ENCODE results near the gene PRKCQ.

Gene PRKCQ

DNA sequence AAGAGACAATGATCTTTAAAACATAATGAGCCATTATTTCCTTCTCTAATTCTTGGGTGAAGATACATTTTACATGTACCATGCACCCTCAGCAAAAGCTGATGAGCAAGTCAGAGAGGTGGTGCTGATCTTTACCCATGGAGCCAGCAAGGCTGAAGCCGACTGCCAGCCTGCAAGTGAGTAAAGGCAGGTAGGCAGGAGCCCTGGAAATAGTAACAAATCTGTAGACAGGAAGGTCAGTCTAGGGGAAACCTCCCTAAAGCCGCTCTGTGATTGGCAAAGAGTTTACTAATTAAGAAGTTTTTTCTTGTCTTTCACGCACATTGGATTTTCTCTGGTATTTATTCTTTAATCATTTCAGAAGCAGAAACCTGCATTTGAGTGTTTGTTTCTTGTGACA lies 67.9 kb downstream of the PRKCQ start:
- TF ChIP-seq GATA2 (IDR thresholded peaks at IDR 0.05; ENCODE audit: low read depth, low read length) (no peak), GATA3 (IDR thresholded peaks at IDR 0.05; ENCODE audit: low read depth, low read length) (no peak)

DNA sequence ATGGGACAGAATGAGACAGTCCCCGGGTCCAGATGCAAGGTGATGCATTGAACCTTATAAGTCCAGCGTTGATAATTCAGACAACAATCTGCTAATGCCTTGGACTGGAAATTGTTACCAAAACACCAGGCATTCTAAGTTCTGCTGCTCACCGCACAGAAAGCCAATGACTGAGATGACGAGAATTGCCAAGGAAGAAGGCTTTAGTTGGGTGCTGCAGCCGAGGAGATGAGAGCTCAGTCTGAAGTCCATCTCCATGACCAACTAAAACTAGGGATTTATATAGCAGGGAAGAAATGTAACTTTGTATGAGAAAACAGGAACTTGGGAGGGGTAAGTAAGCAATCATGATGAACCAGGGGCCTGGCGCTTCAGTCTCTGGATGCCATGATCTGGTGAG lies 68.7 kb downstream of the PRKCQ start:
- no peak for TF ChIP-seq GATA3 (IDR thresholded peaks at IDR 0.05; ENCODE audit: low read depth, low read length)
- no peak for TF ChIP-seq GATA2 (IDR thresholded peaks at IDR 0.05; ENCODE audit: low read depth, low read length)

DNA sequence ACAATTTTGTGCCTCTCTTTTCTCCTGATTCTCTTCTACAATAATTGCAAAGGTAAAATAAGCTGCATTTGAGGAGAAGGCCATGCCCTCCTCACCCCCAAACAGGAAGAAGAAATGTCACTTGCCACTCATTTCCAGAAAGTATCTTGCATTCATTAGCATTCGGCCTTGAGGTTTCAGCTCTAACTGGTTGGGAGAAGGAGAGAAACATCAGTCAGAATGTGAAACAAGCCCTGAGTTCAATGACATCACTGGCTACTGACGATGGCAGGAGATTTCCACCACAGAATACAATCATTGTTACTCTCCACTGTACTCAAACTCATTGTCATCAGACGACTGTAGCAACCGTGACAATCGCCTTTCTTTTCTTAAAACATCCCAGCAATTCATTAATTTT lies 72.8 kb downstream of the PRKCQ start:
- TF ChIP-seq GATA2 (IDR thresholded peaks at IDR 0.05; ENCODE audit: low read depth, low read length) (no peak), GATA3 (IDR thresholded peaks at IDR 0.05; ENCODE audit: low read depth, low read length) (no peak)

DNA sequence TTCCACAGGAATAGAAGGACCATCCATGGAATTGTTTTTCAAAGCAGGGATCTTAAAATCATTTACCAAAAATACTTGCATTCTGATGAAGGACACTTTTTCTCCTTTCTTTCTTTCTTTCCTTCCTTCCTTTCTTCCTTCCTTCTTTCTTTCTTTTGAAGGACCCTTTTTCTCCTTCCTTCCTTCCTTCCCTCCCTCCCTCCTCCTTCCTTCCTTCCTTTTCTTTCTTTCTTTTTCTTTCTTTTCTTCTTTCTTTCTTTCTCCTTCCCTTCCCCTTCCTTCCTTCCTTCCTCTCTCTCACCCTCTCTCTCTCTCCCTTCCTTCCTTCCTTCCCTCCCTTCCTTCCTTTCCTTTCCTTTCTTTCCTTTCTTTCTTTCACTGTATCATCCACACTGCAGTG lies 74.8 kb downstream of the PRKCQ start:
- no peak for TF ChIP-seq GATA2 (IDR thresholded peaks at IDR 0.05; ENCODE audit: low read depth, low read length)
- no peak for TF ChIP-seq GATA3 (IDR thresholded peaks at IDR 0.05; ENCODE audit: low read depth, low read length)

DNA sequence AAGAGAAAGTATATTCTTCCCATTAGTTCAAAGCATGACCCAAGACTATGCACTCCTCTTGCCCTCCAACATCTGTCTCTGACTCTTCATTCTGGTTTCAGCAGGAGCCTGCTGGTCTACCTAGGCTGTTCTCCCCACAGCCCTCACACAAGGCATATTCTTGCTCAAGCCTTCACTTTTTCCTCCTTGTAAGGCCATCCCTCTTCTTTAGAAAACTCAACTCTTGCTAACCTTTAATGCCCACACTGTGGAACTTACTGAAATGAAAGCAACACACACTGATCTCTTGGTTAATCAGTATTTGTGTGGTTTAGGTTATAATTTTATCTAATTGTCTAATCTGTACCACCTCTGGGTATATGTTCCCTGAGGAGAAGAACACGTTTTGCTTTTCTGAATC lies 75.8 kb downstream of the PRKCQ start:
- TF ChIP-seq GATA2 (IDR thresholded peaks at IDR 0.05; ENCODE audit: low read depth, low read length) = no peak
- TF ChIP-seq GATA3 (IDR thresholded peaks at IDR 0.05; ENCODE audit: low read depth, low read length) = no peak

DNA sequence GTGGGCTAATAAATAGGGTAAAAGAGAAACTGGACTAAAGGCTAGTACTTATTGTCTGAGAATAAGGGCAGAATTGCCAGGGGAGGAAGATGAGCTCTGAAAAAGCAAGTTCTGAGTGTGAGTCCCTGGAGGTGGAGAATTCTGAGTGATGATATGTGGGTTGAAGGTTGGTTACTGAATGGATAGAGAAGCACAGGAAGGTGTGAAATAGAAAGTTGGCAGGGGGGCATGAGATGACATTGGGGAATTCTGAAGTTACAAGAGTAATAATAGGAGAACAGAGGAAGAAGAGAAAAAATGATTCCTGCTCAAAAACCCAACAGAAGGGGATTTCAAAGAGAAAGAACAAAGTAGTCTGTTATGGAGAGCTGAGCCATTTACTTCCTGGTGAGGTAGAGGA lies 76.9 kb downstream of the PRKCQ start:
- no peak for TF ChIP-seq GATA2 (IDR thresholded peaks at IDR 0.05; ENCODE audit: low read depth, low read length)
- no peak for TF ChIP-seq GATA3 (IDR thresholded peaks at IDR 0.05; ENCODE audit: low read depth, low read length)

DNA sequence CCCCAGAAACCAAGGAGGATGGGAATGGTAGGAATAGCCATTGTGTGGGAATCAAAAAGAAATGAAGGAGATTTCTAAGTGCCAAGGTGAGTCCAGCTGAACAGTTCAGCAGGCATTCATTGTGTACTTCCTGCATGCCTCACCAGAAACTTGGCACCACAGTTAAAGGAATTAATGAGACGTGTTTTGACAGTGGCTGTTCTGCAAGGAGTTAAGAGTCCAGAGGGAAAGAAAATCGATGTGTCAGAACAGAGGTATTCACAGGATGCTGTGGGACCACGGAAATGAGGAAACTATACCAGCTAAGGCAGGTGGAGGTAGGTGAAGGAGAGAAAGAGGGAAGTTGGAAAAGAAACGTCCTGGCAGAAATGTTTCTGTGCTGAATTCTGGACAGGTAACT lies 78.1 kb downstream of the PRKCQ start:
- no peak for TF ChIP-seq GATA2 (IDR thresholded peaks at IDR 0.05; ENCODE audit: low read depth, low read length)
- no peak for TF ChIP-seq GATA3 (IDR thresholded peaks at IDR 0.05; ENCODE audit: low read depth, low read length)

DNA sequence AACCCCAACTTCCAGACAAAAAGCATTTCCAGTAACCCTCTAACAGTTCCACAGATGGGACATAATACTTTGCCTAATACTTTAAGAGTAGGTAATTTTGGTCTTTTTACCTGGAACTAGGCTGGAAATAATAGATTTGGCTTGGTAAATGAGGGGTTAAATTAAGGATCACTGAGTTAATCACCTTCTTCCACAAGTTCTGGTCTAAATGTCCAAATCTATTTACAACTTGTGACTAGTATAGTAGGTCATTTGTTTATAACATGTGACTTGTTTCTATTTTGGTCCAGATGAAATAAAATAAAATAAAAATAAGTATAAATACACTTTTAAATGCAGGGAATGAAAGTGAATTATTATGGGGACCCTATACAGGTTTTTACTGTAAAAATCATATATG lies 80.1 kb downstream of the PRKCQ start:
- TF ChIP-seq GATA3 (IDR thresholded peaks at IDR 0.05; ENCODE audit: low read depth, low read length) = no peak
- no peak for TF ChIP-seq GATA2 (IDR thresholded peaks at IDR 0.05; ENCODE audit: low read depth, low read length)

DNA sequence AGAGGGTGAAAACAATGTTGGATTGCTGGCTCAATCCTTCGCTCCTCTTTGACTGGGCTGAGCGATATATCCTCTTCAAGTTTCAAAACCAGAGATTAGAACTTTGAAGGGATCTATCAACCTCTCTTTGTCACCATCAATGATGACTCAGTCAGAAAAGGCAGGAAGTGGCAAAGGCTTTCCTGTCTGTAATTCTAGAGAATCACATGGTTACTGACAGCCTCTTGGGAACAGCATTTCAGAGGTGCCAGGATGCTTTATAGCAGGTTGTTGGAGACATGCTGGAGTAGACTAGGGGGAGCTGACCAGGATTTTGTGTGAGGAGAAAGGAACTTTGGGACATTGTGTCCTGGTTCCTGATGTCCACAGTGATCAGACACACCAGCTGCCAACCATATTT lies 81.3 kb downstream of the PRKCQ start:
- TF ChIP-seq GATA3 (IDR thresholded peaks at IDR 0.05; ENCODE audit: low read depth, low read length) (no peak), GATA2 (IDR thresholded peaks at IDR 0.05; ENCODE audit: low read depth, low read length) (no peak)

DNA sequence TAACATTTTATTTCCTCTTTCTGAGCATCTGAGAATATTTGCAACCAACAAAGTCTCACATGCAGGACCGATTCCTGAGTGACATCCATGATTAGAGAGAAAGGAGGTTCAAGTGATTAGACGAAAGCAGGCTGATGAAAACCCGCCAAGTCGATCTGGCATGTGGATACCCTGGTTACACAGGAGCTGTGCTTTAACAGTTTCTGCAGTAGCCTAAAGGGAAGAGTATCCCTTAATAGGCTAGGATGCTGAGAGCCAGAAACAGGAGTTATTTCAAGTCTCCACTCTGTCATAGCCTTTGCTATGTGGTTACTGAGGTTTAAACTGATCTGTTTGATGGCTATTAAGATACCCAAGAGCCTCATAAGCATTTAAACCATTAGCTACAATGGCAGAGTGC lies 82.5 kb downstream of the PRKCQ start:
- no peak for TF ChIP-seq GATA2 (IDR thresholded peaks at IDR 0.05; ENCODE audit: low read depth, low read length)
- TF ChIP-seq GATA3 (IDR thresholded peaks at IDR 0.05; ENCODE audit: low read depth, low read length) = no peak

DNA sequence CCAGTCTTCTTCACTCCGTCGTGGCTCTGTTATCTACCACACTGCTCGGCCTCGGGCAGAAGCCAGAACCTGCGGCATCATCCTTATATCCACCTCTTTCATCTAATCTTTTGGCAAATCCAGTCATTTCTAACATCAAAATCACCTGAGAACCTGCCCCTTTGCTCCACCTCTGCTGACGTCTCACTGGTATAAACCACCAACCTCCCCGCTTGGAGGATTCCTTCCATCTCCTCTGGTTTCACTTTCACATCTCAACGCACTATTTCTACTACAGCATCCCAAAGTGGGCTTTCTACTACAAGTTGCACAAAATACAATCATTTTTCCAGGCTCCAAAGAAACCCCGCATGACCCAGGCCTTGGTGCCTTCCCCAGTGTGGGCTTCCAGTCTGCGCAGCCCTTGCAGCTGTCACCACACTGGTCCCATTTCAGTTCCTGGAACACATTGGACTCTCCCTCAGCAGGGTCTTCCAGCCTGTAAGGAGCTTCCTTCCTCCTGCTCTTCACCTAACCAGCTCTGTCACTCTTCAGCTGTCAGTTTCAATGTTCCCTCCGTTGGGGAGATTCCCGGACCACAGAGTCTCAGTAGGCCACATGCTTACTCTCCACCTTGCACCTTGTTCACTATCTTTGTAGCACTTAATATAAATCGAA lies 85.0 kb downstream of the PRKCQ start:
- TF ChIP-seq GATA3 (IDR thresholded peaks at IDR 0.05; ENCODE audit: low read depth, low read length) (no peak), GATA2 (IDR thresholded peaks at IDR 0.05; ENCODE audit: low read depth, low read length) (no peak)

DNA sequence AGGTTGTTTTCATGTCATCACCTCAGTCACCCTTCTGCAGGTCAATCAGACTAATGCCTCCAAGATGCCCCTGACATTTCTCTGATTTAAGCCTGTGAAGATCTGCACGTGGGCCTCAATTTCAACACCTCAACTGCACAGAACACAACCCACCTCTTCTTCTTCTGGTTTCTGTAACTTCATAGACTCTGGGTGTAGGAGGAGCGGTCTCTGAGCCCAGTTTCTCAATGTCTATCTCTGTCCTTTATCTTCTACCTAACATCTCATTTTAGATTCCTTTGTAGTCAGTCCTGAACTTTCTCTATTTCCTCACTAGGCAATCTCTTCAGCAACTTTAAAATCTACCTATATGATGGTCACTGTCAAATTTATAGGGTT lies 85.6 kb downstream of the PRKCQ start:
- TF ChIP-seq GATA3 (IDR thresholded peaks at IDR 0.05; ENCODE audit: low read depth, low read length) (no peak), GATA2 (IDR thresholded peaks at IDR 0.05; ENCODE audit: low read depth, low read length) (no peak)

DNA sequence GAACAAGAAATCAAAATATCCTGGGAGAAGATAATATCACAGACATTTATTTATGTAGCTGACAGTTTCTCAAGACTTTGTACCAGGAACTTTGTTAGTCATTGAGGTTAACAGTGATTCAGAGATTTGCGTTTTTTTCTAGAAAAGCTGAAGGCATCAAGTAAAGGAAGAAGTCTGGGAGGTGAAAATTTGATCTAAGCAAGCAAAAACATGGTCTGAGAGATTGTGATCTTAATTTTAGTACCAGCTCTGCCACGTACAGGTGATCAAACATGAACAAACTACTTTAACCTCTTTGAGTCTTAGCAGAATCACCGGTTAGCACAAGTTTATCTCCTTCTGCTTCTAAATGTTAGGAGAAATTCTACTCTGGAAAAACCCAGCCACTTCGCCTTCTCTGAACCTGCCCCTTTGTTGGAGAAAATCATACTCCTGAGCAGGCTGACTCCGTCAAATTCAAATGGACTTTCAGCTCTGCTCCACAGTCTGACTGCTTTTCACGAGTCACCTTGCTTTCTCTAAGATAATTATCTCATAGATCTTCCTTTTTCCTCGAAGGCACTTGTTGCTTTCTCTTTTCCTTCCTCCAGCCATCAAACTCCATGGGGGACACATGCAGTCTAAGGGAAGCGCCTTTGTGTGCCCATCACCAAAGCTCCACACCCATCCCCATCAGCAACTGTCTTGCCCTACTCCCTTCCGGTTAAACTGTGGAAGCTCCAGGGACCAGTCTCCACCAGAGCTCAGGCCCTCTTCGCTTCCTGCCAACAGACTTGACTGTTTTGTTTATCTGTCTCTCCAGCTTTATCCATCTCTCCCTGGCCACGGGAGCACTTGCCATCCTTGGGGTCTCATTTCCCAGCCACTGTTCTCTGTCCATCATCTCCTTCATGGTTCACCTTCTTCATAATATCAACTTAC lies 86.3 kb downstream of the PRKCQ start:
- TF ChIP-seq GATA3 (IDR thresholded peaks at IDR 0.05; ENCODE audit: low read depth, low read length) (no peak), GATA2 (IDR thresholded peaks at IDR 0.05; ENCODE audit: low read depth, low read length) (no peak)

DNA sequence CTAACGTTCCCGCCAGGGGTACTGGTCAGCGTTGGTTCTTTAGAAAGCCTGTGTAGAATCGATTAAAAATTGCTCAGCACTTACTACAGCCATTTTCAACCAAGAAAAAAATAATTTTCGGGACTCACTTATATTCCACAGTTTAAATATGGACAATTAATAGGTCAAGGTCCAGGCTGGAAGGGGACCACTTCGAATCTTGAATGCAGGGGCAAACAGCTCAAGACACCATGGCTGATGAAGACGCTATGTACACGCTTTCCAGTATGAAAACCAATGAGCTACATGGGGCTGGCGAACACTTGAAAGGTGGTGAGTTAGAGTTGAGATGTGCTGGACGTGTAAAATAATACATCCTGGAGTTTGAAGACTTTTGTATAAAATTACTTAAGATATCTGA lies 87.2 kb downstream of the PRKCQ start:
- no peak for TF ChIP-seq GATA3 (IDR thresholded peaks at IDR 0.05; ENCODE audit: low read depth, low read length)
- no peak for TF ChIP-seq GATA2 (IDR thresholded peaks at IDR 0.05; ENCODE audit: low read depth, low read length)

Measured in SH-SY5Y (cell line).